Measurements from ENCODE around the gene IL20RA.

Gene IL20RA

DNA sequence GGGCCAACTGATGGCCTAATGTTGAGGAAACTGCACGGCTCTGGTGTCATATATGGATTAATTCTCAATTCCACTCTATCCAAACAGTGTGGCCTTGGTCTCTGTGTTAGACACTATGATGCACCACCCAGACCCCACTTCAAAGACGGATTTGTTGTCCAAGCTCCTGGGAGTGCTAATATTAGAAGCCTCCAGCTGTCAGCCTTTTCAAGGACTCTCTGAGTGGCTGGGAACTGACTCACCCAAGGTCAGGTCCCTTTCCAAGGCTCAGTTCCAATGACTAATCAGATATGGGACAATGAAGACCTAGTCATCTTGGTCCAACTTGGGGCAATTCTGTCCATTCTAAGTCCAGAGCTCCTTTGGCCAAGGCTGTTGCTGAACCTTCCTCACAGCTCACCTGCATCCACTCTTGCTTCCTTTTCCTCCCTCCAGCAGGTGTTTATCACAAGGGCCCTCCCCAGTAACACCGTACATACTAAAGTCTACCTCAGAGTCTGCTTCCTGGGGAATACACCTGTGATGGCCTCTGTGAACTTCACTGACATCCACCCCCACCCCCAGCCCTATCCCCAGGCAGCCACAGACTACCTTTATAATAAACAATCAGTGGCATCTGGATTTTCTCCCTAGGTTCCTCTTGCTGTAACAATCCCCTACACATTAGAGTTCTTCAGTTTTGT, 7.2 kb upstream of the IL20RA start:
- Histone ChIP-seq H3K4me1 (ENCODE audit: control insufficient read depth, low read length) (no peaks in the 10 kb centered on the region), H4K20me1 (ENCODE audit: control insufficient read depth, insufficient read depth, low read depth, low read length) (no peaks in the 10 kb centered on the region), H3K27ac (ENCODE audit: low read depth, low read length) (no peak overlapping the region), H3K4me2 (ENCODE audit: low read length) (no peak overlapping the region), H3K9me3 (ENCODE audit: control insufficient read depth, insufficient read depth, low read length) (no peaks in the 10 kb centered on the region), H3K36me3 (ENCODE audit: control insufficient read depth, low read length) (no peaks in the 10 kb centered on the region), H3K9me2 (replicated peaks; ENCODE audit: control insufficient read depth, low read length) (no peaks in the 10 kb centered on the region), H3F3A (ENCODE audit: control insufficient read depth, insufficient read depth) (no peaks in the 10 kb centered on the region), H3K27me3 (ENCODE audit: control insufficient read depth, low read length) (peaks cover 6% of the 10 kb centered on the region; the same call in 1 of the 2 replicates), H3K4me3 (ENCODE audit: low read length) (no peak overlapping the region), H3K79me2 (ENCODE audit: control insufficient read depth, low read length) (no peaks in the 10 kb centered on the region)
- TF ChIP-seq, protein P1, sequence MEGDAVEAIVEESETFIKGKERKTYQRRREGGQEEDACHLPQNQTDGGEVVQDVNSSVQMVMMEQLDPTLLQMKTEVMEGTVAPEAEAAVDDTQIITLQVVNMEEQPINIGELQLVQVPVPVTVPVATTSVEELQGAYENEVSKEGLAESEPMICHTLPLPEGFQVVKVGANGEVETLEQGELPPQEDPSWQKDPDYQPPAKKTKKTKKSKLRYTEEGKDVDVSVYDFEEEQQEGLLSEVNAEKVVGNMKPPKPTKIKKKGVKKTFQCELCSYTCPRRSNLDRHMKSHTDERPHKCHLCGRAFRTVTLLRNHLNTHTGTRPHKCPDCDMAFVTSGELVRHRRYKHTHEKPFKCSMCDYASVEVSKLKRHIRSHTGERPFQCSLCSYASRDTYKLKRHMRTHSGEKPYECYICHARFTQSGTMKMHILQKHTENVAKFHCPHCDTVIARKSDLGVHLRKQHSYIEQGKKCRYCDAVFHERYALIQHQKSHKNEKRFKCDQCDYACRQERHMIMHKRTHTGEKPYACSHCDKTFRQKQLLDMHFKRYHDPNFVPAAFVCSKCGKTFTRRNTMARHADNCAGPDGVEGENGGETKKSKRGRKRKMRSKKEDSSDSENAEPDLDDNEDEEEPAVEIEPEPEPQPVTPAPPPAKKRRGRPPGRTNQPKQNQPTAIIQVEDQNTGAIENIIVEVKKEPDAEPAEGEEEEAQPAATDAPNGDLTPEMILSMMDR (IDR thresholded peaks at IDR 0.05; ENCODE audit: low read depth, low read length, poor library complexity, severe bottlenecking), result no peak
- no peak for TF ChIP-seq EZH2phosphoT487 (IDR thresholded peaks at IDR 0.05; ENCODE audit: borderline replicate concordance, low read length)

DNA sequence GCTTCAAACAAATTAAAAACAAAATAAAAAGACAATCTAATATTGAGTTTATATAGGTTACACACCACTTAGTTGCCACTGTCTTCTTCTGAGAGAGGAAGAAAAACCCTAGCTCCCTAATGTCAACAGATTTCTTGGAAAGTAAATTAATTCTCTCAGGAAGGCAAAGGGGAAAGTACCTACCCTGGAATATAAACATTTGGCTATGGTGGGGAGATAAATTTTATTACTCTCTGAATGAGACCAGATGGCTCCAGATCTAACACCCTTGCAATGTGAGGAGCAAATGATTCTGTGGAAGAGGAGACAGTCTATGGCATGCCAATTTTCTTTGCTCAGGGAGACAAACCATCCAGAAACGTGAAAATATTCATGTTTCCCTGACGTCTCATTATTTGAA, 4.3 kb upstream of the IL20RA start:
- no peak for TF ChIP-seq EZH2phosphoT487 (IDR thresholded peaks at IDR 0.05; ENCODE audit: borderline replicate concordance, low read length)
- TF ChIP-seq, protein P1 (IDR thresholded peaks at IDR 0.05; ENCODE audit: low read depth, low read length, poor library complexity, severe bottlenecking), result no peak
- Histone ChIP-seq H3K4me3 (ENCODE audit: low read length) (no peak overlapping the region), H3K9me2 (replicated peaks; ENCODE audit: control insufficient read depth, low read length) (no peaks in the 10 kb centered on the region)

DNA sequence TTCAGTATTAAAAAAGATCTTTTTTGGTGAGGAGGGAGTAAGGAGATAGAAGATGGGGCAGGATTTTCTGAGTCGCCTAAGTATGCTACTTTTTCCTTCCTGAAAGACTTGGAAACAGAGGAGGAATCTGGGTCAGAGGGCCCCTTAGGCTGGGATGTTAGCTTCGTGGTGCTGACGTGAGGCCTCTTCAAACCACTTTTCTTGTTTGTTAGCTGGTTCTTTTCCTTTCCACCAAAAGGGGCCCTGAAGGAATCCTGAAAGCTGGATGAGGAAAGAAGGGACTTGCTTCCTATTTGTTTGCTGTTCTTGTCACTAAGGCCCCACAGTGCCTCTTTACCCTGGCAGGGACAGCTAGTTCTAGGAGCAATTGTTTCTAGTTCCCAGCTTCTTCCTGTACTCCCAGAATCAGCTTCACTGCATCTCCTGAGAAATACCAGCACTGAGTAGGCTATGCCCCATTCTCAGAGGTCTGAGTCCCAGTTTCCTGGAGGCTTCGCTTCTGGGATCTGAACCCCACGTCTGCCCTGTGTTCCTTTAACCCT, 2.2 kb upstream of the IL20RA start:
- H3K27ac ChIP-seq (ENCODE audit: low read depth, low read length), result no peak overlapping the region
- H4K20me1 ChIP-seq (ENCODE audit: control insufficient read depth, insufficient read depth, low read depth, low read length), result no peaks in the 10 kb centered on the region
- no peaks in the 10 kb centered on the region for H3K4me1 ChIP-seq (ENCODE audit: control insufficient read depth, low read length)
- H3K4me2 ChIP-seq (ENCODE audit: low read length), result no peak overlapping the region
- peaks cover 13% of the 10 kb centered on the region; the same call in 1 of the 2 replicates for H3K27me3 ChIP-seq (ENCODE audit: control insufficient read depth, low read length)
- no peak overlapping the region for H3K4me3 ChIP-seq (ENCODE audit: low read length)
- H3K36me3 ChIP-seq (ENCODE audit: control insufficient read depth, low read length), result no peaks in the 10 kb centered on the region
- no peaks in the 10 kb centered on the region for H3F3A ChIP-seq (ENCODE audit: control insufficient read depth, insufficient read depth)
- no peaks in the 10 kb centered on the region for H3K79me2 ChIP-seq (ENCODE audit: control insufficient read depth, low read length)
- H3K9me2 ChIP-seq (replicated peaks; ENCODE audit: control insufficient read depth, low read length), result no peaks in the 10 kb centered on the region
- TF ChIP-seq EZH2phosphoT487 (IDR thresholded peaks at IDR 0.05; ENCODE audit: borderline replicate concordance, low read length), result no peak
- TF ChIP-seq, protein P1 (IDR thresholded peaks at IDR 0.05; ENCODE audit: low read depth, low read length, poor library complexity, severe bottlenecking), result no peak
- no peaks in the 10 kb centered on the region for H3K9me3 ChIP-seq (ENCODE audit: control insufficient read depth, insufficient read depth, low read length)

More for the DNA sequence above, 4.3 kb upstream of the IL20RA start:
- no peaks in the 10 kb centered on the region for H3F3A ChIP-seq (ENCODE audit: control insufficient read depth, insufficient read depth)
- H3K36me3 ChIP-seq (ENCODE audit: control insufficient read depth, low read length), result no peaks in the 10 kb centered on the region
- H3K27me3 ChIP-seq (ENCODE audit: control insufficient read depth, low read length), result peaks cover 7% of the 10 kb centered on the region; the same call in 1 of the 2 replicates
- no peaks in the 10 kb centered on the region for H3K9me3 ChIP-seq (ENCODE audit: control insufficient read depth, insufficient read depth, low read length)
- H3K27ac ChIP-seq (ENCODE audit: low read depth, low read length), result no peak overlapping the region
- no peaks in the 10 kb centered on the region for H3K79me2 ChIP-seq (ENCODE audit: control insufficient read depth, low read length)
- H3K4me1 ChIP-seq (ENCODE audit: control insufficient read depth, low read length), result no peaks in the 10 kb centered on the region
- H3K4me2 ChIP-seq (ENCODE audit: low read length), result no peak overlapping the region
- H4K20me1 ChIP-seq (ENCODE audit: control insufficient read depth, insufficient read depth, low read depth, low read length), result no peaks in the 10 kb centered on the region
